ENCODE data around the gene TMEM131.
"Not testable (repeated sequence)": the region's sequence is repeated elsewhere in the genome, so short reads cannot be mapped to it uniquely, and the experiment has no call there.

Gene TMEM131

GRCh38 chr2:98022067-98022466 lies 26.3 kb upstream of the TMEM131 start:
- not testable (repeated sequence) for DNase-seq (ENCODE audit: low spot score)

GRCh38 chr2:98020992-98021713 lies 25.4 kb upstream of the TMEM131 start:
- DNase-seq (ENCODE audit: low spot score), result no peak

GRCh38 chr2:98020516-98020915 lies 24.8 kb upstream of the TMEM131 start:
- no peak for DNase-seq (ENCODE audit: low spot score)

DNA sequence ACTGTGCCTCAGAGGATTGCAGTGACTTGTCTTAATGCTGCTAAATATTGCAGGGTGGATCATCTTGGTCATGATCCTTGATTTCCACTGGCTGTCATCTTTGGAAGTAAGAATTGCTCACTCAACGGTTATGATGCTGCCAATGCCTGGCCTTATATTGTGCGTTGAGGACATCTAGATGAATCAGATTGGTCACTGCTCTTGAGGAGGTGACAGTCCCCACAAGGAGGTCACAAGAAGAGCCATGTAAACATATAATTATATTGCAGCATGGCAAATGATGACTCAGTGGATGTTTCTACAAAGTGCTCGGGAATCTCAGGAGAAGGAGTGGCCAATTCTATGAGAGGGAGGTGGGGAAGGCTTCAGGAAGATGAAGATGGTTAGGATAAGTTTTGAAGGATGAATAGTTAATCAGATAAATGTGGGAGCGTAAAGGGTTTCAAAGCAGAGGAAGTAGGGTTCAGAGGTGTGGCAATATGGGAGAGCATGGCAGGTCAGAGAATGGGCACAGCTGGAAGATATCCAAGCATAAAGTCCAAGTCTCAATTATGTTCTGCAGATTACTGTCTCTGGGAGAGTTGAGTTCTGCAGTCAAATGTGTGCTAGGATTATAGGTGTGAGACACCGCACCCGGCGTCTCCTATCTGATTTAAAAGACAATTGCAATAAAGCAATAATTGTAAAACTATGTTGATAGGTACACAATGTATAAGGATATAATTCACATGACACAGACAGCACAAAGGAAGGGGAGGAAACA lies 21.3 kb upstream of the TMEM131 start:
- no peak for DNase-seq (ENCODE audit: low spot score)

DNA sequence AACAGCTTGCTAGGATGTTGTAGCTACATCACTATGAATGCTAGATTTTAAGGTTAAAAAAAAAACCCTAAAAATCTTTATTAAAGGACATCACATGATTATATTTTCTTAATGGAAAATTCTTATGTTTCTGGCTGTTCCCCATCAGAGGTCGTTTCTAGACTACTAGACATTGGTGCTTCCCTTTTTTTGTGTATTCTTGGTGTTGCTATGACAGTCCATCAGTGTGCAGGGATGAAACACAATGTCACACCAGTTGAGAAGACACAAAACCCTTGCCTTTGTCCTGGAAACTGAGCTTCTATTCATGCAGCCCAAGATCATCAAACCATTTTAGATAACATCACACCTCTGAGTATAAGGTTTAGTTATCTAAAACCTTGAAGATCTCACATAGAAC lies 19.9 kb upstream of the TMEM131 start:
- DNase-seq (ENCODE audit: low spot score), result no peak

GRCh38 chr2:98014379-98014778 lies 18.6 kb upstream of the TMEM131 start:
- no peak for DNase-seq (ENCODE audit: low spot score)

GRCh38 chr2:98013407-98014042 lies 17.8 kb upstream of the TMEM131 start:
- no peak for DNase-seq (ENCODE audit: low spot score)

DNA sequence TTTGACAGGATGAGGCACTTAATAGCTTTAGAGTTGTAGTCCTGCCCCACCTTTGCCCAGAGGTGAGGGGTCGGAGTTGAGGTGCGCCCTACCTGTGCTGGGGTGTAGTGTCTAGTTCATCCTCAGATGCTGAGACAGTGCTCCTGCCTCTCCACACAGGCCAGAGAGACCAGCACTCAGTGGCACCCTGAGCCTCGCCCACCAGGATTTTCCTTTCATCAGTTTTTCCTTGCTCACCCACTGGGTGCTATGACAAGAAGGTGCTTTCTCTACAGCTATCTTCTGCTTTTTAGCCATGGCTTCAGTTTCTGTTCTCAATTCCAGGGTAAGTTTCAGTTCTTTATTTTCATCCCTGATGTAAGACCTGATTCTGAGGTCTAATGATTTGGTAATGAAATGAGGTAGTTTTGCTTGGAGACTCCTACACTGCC lies 16.8 kb upstream of the TMEM131 start:
- no peak for DNase-seq (ENCODE audit: low spot score)

DNA sequence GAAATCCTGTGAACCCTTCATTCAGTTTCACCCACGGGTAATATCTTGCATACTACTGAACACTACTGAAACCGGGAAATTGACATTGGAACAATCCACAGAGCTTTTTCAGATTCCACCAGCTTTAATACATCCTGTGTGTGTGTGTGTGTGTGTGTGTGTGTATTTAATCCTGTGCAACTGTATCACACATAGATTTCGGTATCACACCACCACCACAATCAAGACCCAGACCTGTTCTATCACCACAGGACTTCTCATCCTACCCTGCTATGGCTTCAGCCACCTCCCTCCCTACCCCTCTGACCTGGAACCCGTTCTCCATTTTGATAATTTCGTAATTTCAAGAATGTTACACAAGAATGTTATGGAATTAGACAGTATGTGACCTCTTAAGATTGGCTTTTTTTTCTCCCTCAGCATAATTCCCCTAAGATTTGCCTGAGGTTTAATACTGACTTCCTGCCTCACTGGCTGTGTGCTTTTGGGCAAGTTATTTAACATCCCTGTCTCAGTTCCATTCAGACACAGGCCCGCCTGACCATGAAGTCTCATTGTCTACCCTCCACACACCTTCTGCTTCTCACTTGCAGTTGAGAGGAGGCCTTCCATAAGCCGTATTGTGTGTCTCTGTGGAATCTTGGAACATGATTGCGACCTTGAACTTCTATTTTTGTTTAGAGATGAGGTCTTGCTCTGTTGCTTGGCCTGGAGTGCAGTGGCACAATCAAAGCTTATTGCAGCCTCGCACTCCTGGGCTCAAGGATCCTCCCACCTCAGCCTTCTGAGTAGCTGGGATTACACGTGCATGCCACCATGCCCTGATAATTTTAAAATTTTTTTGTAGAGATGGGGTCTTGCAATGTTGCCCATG lies 14.4 kb upstream of the TMEM131 start:
- no peak for DNase-seq (ENCODE audit: low spot score)

DNA sequence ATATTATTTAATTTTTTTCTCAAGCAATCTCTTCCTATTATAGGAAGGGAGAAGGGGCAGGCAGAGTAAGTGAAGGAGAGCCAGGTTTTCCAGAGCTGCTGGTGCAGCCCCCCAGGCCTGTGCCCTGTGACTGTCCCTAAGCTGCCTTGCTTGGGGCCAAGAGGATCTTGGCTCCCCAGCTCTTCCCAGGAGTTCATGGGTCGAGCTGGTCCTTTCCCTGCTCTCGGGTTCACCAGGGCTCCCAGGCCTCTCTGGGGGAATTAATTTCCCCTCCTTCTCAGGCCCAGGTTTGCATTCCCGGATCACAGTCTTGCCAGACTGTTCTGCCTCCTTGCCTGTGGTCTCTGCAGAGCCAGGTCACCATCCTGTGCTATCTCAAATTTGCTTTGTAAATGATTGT lies 12.7 kb upstream of the TMEM131 start:
- DNase-seq (ENCODE audit: low spot score), result no peak

DNA sequence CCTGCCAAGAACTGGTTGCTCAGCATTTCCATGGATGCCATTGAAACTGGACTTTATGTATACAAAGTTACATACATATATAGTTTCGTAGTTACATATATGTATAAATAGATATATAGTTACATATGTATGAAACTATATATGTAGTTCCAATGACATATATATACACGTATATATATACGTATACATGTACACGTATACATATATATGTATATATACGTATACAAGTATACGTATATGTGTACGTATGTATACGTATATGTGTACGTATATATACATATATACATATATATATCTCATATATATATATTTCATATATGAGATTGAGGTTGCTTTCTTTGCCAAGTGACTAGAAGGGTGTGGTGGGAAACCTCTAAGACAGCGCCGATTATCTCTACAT lies 10.6 kb upstream of the TMEM131 start:
- no peak for DNase-seq (ENCODE audit: low spot score)

DNA sequence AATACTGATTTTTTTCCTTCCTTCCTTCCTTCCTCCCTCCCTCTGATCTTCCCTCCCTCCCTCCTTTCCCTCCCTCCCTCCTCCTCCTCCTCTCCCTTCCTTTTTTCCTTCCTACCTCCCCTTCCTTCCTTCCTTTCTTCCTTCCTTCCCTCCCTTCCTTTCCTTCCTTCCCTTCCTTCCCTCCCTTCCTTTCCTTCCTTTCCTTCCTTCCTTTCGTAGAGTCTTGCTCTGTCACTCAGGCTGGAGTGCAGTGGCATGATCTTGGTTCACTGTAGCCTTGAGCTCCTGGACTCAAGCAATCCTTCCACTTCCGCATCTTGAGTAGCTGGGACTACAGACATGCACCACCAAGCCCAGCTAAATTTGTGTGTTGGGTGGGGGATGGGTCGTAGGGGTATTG lies 8.9 kb upstream of the TMEM131 start:
- DNase-seq (ENCODE audit: low spot score), result no peak

- DNase-seq (ENCODE audit: low spot score), result no peak
Measured at GRCh38 chr2:98004047-98004446, 8.3 kb upstream of the TMEM131 start.

GRCh38 chr2:97999536-97999935 lies 3.8 kb upstream of the TMEM131 start:
- no peak for DNase-seq (ENCODE audit: low spot score)

DNA sequence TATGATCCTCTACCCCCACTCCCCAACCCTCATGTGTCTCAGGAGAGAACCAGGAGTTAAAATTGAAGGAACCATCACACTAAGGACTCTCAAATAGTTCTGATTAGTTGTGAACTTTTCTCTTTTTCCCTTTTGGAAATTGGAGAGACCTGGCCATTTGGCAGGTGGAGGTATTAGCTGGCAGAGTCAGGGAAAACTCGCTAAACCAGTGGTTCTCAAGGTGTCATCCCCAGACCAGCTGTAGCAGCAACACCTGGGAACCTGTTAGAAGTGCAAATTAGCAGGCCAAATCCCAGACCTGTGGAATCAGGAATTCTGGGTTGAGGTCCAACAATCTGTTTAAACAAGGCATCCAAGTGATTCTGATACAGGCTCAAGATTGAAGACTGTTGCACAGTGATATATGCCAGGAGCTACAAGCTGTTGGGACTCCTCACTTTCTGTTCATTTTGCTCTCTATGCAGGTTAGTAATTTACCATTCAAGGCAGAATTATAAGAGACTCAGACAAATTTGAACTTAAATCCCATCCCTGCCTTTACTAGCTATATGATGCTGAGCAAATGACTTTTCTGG lies 2.8 kb upstream of the TMEM131 start:
- DNase-seq (ENCODE audit: low spot score), result no peak

DNA sequence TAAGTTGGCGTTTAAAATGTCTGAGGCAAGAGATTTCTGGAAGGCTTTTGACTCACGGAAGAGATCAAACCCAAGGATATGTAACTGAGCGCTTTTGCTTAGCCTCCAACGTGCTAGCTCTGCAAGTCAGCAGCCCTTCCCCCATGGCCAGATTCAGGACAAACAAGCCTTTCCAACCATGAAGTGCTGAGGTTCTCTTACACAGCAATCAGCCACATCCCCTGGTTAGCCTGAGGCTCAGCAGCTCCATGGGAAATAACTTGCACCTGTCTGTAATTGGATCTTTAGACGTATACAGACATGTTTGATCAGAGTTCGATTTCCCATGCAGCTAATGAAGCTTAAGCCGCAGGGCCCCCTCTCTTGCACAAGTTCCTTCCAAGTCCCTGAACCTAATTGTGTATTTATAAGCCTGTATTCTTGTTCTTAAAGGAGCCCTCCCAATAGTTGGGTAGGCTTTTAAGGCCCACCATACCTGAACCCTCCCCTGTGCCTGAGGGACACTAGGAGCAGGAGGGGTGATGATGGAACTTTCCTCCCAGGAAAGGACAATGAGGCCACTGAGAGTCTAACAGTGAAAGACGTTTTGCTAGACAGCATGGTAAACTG lies 2.1 kb upstream of the TMEM131 start:
- no peak for DNase-seq (ENCODE audit: low spot score)

DNA sequence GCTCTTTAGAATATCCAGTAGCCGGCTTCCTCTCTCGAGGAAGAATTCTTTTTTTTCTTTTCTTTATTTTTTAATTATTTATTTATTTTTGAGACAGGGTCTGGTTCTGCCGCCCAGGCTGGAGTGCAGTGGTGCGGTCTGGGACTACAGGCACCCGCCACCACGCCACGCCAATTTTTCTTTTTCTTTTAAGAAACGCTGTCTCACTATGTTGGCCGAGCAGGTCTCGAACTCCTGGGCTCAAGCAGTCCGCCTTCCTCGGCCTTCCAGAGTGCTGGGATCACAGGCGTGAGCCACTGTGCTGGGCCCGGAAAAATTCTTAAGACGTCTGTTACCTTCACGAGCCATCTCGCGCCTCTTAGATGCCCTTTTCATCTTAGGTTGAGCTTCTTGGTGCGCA lies 931 bp upstream of the TMEM131 start:
- no peak for DNase-seq (ENCODE audit: low spot score)

DNA sequence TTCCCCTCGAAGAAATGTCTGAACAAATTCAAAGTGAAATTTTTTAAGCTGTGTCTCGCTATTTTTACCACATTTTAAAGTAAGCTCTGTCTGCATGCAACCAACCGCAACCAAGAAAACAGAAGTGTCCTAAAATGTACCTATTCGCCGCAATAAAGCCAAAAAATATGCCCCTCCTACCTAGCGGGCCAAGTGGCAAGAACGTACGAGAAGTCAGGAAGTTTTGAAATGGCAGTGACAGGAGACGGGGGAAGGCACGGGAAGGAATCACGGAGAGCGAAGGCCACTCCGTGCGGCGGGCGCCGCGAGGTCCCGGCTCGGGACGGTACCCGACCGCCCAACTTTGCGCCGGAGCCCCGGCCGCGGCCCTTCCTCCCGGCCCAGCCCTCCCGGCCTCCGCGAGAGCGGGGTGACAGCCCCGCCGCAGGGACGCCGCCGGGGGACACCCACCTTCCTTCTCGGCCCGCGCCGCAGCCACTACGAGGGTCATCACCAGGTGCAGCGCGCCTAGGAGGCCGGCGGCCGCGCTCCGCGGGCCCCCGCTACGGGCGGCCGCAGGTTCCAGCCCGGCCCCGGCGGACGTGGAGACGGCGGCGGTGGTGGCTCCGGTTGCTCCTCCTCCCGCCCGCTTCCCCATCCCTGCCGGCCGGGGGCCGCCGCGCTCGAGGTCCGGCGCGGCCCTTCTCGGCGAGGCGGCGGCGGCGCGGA lies 568 bp downstream of the TMEM131 start:
- no peak for DNase-seq (ENCODE audit: low spot score)

DNA sequence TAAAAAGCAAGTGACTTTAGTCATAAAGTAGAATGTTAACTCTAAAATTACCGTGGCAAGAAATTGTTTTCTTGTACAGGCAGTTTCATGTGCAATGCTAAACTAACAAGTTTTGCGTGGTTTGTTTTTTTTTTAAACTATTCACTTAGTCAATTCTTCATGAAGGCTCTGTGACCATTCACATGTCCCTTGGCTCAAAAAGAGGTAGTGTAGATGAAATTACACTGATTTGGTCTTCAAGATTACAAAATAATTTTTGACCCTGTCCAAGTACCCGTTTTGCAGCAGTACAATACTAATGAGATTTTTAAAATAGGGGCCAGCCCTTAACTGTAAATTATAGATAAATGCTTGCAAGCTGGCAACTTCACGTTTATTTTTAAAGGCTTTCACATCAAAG lies 1.3 kb downstream of the TMEM131 start:
- DNase-seq (ENCODE audit: low spot score), result no peak

DNA sequence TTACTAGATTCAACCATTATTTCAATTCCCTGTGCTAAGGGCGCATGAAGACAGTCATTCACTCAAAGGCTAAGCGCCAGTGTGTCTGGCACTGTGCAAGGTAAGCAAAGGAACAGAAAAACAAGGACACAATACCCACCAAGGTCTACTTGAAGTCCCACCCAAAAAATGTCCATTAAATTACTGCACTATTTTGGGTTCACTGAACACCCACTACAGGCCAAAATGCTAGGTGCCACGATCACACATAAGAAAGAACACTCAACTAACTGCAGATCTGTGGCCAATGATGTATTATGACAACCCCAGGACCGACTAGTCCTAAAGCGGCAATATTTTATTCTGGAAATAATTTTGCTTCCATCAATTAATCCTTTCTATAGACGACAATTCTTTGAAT lies 1.8 kb downstream of the TMEM131 start:
- DNase-seq (ENCODE audit: low spot score), result no peak
